T-helper 1 cell treated with Interleukin-12 subunit alpha and Interleukin-12 subunit beta and Interleukin-4 antibody, amounts not matched to agents 30 μg/mL and 1 μg/mL, for 36 hours (primary cell): ENCODE results near the gene CYP11A1.

Experiments used
- H3K27ac Mint-ChIP-seq: one replicate; pipeline ENCODE4 v1.8.0; 2021; ENCODE audit warnings: mild to moderate bottlenecking, mixed read lengths
- H3K27me3 Mint-ChIP-seq: one replicate; pipeline ENCODE4 v1.8.0; 2021; ENCODE audit warnings: low read depth, mixed read lengths
- H3K36me3 Mint-ChIP-seq: one replicate; pipeline ENCODE4 v1.8.0; 2021; ENCODE audit warnings: low read depth, mixed read lengths
- H3K4me1 Mint-ChIP-seq: one replicate; pipeline ENCODE4 v1.8.0; 2021; ENCODE audit warnings: low read depth, mixed read lengths
- H3K4me3 Mint-ChIP-seq: one replicate; pipeline ENCODE4 v1.8.0; 2021; ENCODE audit warnings: mild to moderate bottlenecking, moderate library complexity, mixed read lengths
- H3K9me3 Mint-ChIP-seq: one replicate; pipeline ENCODE4 v1.8.0; 2021; ENCODE audit warnings: mixed read lengths

The CYP11A1 gene

DNA sequence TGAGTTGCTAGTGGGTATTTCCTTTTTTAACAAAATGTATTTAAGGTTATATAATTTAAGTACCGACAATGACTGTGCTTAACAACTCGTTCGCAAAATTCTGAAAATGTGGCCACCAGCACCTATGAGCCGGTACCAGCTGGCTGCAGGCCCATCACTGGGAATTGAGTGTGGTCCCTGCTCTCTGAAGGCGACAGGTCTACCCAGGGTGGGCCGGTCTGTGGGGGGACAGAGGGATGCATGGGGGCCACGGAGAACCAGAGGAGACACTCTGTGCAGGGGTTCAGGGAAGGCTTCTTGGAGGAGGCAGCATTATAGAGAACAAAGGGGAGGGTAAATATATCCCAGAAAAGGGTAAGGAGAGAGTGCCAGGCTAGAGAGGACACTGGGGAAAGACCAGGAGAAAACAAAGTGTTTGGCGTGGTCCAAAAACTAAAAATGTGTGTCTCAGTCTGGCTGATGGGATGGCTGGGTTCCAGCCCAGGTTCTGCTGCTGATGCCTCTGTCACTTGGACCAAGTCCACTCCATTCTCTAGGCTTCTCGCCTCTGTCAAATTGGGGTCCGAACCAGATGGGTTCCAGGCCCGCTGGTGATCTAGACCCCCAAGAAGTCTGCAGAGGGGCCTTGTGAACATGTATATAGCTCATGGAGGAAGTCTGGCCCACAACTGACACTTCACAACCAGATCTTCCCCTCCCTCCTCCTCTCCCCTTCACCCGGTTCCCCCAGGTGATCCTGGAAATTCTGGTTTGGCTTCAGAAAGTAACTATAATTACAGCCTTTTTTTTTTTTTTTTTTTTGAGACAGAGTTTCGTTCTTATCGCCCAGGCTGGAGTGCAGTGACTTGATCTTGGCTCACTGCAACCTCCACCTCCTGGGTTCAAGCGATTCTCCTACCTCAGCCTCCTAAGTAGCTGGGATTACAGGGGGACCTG is 10.7 kb upstream of the CYP11A1 start:
- H3K27ac Mint-ChIP-seq: peak overlapping the region; percentile 41

DNA sequence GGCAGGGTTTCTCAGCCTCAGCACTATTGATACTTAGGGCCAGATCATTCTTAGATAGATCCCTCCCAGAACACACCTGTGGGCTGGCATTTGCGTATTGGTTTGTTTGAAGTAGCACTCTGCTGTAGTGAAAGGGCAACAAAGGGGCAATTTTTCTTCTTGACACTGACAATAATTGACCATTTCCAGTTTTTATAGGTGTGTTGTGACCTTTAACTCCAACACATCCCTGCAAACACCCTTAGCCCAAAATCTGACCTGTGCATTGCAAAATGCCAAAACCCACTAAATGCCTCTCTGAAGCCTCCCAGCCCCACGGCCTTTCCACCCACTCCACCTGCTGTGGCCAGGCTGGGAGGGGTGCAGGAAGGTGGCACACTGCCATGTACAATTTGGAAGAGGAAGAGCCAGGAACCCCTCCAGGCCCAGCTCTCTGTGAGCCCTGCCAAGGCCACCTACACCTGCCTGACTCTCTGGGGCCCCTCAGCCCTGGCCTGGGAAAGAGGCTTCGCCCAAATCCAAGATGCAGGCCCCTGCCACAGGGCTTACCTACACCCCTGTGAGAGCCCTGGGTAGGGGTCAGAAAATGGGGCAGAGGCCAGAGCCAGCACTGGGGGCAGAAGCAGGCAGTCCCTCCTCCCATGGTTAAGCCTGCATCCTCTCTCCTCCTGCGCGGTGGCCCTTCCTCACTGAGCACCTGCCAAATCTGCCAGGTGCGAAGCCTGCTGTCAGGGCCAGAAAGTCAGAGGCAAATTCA is 9.6 kb upstream of the CYP11A1 start:
- H3K4me3 Mint-ChIP-seq: no peak overlapping the region
- H3K36me3 Mint-ChIP-seq: no peaks in the 10 kb centered on the region
- H3K27ac Mint-ChIP-seq: no peak overlapping the region
- H3K27me3 Mint-ChIP-seq: peaks cover 6% of the 10 kb centered on the region
- no peaks in the 10 kb centered on the region for H3K9me3 Mint-ChIP-seq
- peaks cover 28% of the 10 kb centered on the region for H3K4me1 Mint-ChIP-seq

More for the DNA sequence above, 10.7 kb upstream of the CYP11A1 start:
- no peaks in the 10 kb centered on the region for H3K9me3 Mint-ChIP-seq
- peak overlapping the region; percentile 32 for H3K4me3 Mint-ChIP-seq
- H3K4me1 Mint-ChIP-seq: peaks cover 38% of the 10 kb centered on the region
- no peaks in the 10 kb centered on the region for H3K36me3 Mint-ChIP-seq
- peaks cover under 1% of the 10 kb centered on the region for H3K27me3 Mint-ChIP-seq

DNA sequence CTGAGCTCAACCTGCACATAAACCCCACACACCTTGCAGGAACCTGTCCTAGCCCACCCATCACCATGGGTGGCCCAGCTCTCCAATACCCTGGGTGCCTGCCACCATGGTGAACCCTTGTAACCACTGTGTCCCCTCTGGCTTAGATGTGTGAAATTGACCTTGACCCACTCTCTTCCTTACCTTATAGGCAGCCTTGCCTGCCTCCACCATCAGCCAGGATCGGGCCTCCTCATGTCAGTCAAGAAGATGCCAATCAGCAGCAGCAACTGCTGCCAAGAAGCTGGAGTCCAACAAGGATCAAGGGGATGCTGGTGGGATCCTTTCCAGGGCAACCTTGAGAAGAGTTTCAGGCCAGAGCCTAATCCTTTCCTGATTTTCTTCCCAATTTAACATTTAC is 8.8 kb upstream of the CYP11A1 start:
- Mint-ChIP-seq H3K4me1 (peaks cover 28% of the 10 kb centered on the region), H3K36me3 (no peaks in the 10 kb centered on the region), H3K9me3 (no peaks in the 10 kb centered on the region), H3K27me3 (peaks cover 11% of the 10 kb centered on the region), H3K4me3 (no peak overlapping the region), H3K27ac (no peak overlapping the region)

DNA sequence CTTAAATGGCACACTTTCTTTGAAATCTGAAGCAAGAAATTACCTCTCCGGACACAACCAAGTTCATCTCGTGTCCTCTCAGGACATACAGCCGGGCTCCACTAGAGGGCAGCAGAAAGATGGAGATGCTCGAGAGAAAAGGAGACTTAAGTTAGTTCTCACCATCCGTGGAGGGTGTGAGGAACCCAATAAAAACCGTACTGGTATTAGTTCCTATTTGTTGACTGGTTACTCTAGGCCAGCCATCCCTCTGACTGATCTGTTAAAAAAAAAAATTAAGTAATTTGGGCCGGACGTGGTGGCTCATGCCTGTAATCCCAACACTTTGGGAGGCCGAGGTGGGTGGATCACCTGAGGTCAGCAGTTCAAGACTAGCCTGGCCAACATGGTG is 7.9 kb upstream of the CYP11A1 start:
- H3K4me1 Mint-ChIP-seq: peaks cover 20% of the 10 kb centered on the region
- peaks cover 17% of the 10 kb centered on the region for H3K27me3 Mint-ChIP-seq
- no peaks in the 10 kb centered on the region for H3K9me3 Mint-ChIP-seq
- H3K27ac Mint-ChIP-seq: peak overlapping the region; percentile 49
- H3K4me3 Mint-ChIP-seq: peak overlapping the region; percentile 57
- no peaks in the 10 kb centered on the region for H3K36me3 Mint-ChIP-seq

DNA sequence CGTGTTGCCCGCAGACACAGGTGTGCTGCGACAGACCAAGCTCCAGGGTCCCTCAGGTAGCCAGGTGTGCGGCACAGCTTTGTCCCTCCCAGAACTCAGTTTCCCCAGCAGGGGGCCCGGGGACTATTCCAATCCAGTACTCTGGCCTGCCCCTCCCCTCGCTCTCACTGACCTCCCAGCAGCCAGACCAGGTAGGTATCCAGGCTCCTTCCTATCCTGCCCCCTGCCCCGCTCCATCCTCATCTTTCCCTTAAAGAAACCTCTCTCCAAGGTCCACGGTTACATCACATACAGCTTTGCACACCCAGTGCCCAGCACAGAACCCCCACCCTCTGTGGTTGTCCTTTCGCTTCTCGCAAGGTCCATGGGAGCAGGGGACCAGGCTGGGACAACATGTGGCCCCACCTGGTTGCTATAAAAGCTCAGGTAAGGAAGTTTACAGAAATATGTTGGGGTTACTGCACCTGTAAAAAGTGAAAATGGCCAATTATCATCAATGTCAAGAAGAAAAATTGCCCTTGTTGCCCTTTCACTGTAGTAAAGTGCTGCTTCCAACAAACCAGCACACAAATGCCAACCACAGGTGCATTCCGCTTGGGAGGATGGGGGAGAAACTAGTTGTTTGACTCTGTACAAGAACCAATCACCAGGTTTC is 7.3 kb upstream of the CYP11A1 start:
- H3K9me3 Mint-ChIP-seq: no peaks in the 10 kb centered on the region
- H3K4me1 Mint-ChIP-seq: peaks cover 20% of the 10 kb centered on the region
- peak overlapping the region; percentile 82 for H3K4me3 Mint-ChIP-seq
- H3K36me3 Mint-ChIP-seq: no peaks in the 10 kb centered on the region
- peak overlapping the region; percentile 49 for H3K27ac Mint-ChIP-seq
- H3K27me3 Mint-ChIP-seq: peaks cover 23% of the 10 kb centered on the region

DNA sequence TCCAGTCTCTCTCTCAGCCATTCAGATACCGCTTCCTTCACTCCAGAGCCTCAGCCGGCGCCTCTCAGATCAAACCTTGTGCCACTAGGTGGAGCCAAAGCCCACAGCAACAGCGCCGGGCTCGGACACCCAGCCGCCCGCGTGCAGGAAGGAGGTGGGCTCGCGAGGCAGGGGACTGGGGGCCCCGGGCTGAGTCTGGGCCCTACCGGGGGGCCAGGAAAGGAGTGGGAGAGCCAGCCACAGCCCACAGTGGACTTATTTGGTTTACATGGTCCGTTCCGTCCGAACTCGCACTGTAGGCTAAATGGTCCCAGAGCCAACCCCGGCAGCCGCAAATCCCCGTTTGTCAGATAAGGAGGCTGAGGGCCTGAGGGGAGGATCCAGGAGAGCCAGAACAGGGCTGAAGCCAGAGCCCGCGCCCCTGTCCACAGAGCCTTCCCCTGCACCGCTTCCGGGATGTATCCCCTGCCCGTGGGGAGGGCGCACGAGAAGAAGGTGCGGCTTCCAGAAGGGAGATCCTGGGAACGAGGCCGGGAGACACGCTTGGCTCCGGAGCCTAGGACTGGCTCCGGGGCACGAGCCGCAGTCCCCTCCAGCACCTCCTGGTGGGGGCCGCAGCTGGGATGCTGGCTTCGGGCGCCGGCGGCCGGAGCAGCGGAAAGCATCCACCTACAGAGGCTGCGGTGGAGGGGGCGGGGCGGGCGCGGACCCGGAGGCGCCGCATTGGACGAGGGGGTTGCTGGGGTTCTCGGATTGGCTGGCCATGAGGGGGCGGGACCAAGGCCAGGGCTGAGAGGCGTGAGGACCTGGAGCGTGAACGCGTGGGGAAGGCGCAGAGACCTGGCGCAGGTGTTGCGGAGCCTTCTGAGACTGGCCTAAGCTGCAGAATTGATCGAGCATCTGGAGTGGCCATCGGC is 6.5 kb upstream of the CYP11A1 start:
- no peaks in the 10 kb centered on the region for H3K9me3 Mint-ChIP-seq
- H3K27ac Mint-ChIP-seq: peak overlapping the region; percentile 81
- H3K36me3 Mint-ChIP-seq: no peaks in the 10 kb centered on the region
- peaks cover 16% of the 10 kb centered on the region for H3K4me1 Mint-ChIP-seq
- peaks cover 29% of the 10 kb centered on the region for H3K27me3 Mint-ChIP-seq
- H3K4me3 Mint-ChIP-seq: peak overlapping the region; percentile 82

DNA sequence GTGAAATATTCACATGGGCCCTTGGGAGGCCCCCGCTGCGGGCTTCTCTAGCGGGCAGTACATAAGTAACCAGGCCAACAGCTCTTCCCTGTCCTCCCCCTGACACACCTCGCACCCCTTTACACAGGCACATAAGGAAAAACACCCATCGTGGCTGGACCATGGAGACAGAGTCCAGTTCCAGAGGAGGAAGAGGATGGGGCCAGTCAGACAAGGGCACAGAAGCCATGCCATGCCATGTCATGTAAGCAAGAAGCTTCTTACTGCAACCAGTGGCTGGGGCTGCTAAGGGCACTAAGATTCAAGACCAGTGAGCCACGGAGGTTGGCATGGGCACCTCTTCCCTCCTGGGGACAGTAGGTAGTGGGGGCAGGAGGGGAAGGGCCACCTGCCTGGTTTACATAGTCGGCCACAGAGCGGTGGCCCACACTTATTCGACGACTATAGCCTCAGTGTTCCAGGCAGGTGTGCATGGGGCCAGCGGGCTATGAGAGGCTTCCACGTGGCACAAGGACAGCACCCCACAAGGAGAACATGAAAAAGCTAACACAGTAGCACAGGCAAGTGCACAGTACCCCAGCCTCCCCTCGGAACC is 5.7 kb upstream of the CYP11A1 start:
- peaks cover 37% of the 10 kb centered on the region for H3K27me3 Mint-ChIP-seq
- H3K36me3 Mint-ChIP-seq: no peaks in the 10 kb centered on the region
- no peak overlapping the region for H3K27ac Mint-ChIP-seq
- H3K4me3 Mint-ChIP-seq: peak overlapping the region; percentile 82
- H3K4me1 Mint-ChIP-seq: peaks cover 8% of the 10 kb centered on the region
- H3K9me3 Mint-ChIP-seq: no peaks in the 10 kb centered on the region

DNA sequence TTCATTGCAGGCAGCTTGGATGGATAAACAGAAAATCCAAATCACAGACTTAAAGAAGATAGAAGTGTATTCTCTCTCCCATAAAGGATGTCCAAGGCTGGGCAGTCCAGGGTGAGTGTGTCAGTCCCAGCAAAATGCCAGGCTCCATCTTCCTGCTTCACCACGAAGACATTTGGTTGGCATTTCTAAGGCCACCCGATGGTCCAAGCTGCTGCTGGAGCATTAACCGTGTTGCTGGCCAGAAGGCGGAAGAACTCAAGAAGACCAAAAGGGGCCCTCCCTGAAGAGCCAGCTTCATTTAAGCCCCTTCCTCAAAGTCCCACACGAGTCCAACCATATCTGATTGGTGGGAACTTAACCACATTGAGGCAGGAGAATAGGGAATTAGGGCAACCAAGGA is 3.0 kb upstream of the CYP11A1 start:
- Mint-ChIP-seq H3K27ac (no peak overlapping the region), H3K36me3 (no peaks in the 10 kb centered on the region), H3K4me3 (no peak overlapping the region), H3K4me1 (peaks cover 8% of the 10 kb centered on the region), H3K27me3 (peaks cover 55% of the 10 kb centered on the region), H3K9me3 (no peaks in the 10 kb centered on the region)

DNA sequence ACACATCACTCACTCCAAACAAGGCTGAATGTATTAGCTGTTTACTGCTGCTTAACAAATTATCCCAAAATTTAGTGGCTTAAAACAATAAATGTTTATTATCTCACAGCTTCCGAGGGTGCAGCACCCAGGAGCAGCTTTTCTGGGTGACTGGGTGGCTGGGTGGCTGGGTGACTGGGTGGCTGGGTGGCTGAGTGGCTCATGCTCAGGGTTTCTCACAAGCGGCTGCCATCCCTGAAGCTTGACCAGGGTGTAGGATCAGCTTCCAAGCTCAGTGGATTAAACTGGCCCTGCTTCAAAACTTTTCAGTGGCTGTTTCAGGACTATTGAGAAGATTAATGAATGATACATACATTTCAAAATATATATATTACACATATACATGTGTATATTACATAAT is 2.3 kb upstream of the CYP11A1 start:
- Mint-ChIP-seq H3K9me3 (no peaks in the 10 kb centered on the region), H3K4me1 (peaks cover under 1% of the 10 kb centered on the region), H3K27me3 (peaks cover 62% of the 10 kb centered on the region), H3K27ac (no peak overlapping the region), H3K4me3 (no peak overlapping the region), H3K36me3 (no peaks in the 10 kb centered on the region)

DNA sequence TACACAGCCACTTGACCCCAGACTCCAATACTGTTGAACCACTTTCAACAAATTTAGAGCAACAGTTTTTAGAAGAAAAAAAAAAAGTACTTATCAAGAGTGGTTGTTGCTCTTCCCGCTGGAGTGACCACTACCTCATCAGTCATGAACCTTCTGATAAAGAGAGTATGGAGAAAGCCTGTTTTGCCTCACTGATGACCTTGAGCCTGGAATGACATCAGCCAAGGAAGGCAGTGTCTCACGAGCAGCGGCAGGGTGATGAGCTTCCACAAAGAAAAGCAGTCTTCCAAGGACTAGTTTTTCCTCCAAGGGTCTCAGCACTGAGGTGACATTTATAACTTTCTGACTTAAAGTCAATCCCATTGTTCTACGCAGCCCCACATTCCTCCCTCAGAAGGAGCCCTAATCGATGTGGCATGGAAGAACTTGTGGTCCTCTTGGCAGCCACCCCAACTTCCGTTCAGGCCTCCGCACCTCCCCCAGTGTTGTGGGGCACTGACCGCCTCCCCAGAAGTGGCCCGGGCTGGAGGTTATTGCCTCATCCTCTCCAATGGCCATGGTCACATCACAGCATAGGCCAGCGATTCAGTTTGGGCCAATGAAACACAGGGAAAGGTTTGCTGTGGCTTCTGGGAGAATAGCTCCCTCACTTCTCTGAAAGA is 1.8 kb upstream of the CYP11A1 start:
- Mint-ChIP-seq H3K4me3 (no peak overlapping the region), H3K36me3 (no peaks in the 10 kb centered on the region), H3K9me3 (no peaks in the 10 kb centered on the region), H3K27ac (no peak overlapping the region), H3K27me3 (peaks cover 67% of the 10 kb centered on the region), H3K4me1 (no peaks in the 10 kb centered on the region)

DNA sequence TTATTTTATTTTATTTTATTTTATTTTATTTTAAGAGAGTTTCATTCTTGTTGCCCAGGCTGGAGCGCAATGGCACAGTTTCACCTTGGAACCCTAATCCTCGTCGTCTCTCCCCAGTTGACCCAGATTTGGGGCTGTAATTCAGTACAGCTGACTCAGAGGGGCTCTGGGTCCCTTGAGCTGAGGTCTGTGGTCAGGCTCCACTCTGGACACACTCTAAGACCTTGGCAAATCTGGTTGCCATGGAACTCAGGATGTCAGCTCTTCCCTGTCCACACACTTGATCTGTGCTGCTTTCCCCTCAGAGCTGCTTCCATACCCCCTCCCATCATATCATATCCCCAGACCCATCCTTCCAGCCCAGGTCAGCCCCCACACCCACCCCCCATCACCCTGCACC is 675 bp upstream of the CYP11A1 start:
- Mint-ChIP-seq H3K4me1 (no peaks in the 10 kb centered on the region), H3K27me3 (peaks cover 72% of the 10 kb centered on the region), H3K27ac (no peak overlapping the region), H3K4me3 (no peak overlapping the region), H3K9me3 (no peaks in the 10 kb centered on the region), H3K36me3 (no peaks in the 10 kb centered on the region)

DNA sequence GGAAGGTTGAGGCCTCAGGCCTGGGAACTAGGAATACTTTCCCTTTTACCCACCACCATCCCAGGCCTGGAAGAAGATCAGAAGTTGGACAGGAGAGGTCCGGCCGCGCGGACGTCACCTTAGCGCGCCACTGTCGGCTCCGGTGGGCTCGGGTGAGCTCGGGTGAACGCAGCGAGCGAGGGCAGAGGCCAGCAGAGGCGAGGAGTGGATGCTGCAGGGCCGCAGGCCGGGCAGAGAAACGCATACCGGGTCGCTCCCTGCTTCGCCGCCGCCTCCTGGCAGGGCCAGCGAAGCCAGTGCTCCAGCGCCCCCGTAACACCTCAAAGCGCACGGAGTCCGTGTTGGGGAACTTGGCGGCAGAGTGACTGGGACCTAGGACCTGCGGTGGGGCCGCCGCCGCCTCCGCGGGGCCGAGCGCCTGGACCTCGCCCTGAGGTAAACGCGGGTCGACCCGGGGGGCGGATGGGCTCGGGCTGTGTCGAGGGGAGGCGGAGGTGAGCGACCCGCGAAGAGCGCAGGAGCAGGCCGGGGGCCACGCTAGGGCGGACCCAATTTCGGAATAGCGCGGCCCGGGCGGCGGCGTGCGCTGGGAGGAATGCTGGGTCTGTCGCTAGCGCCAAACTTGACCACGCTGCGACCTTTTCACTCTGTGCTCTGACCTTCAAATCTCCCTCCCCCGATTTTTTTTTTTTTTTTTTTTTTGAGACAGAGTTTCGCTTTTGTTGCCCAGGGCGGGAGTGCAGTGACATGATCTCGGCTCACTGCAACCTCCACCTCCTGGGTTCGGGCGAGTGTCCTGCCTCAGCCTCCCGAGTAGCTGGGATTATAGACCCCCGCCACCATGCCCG is 1.6 kb downstream of the CYP11A1 start:
- H3K36me3 Mint-ChIP-seq: no peaks in the 10 kb centered on the region
- no peaks in the 10 kb centered on the region for H3K4me1 Mint-ChIP-seq
- no peaks in the 10 kb centered on the region for H3K9me3 Mint-ChIP-seq
- peaks cover 65% of the 10 kb centered on the region for H3K27me3 Mint-ChIP-seq
- H3K27ac Mint-ChIP-seq: no peak overlapping the region
- peak overlapping the region; percentile 58 for H3K4me3 Mint-ChIP-seq
